ENCODE results near the gene LRRC23. TPM values are rescaled to one million over a fixed set of nuclear protein-coding genes. Genes with fewer than 3 reads are reported as not detected.

LRRC23 gene
- total RNA-seq, 1 donor from 2014 or later = 11.6 TPM

DNA sequence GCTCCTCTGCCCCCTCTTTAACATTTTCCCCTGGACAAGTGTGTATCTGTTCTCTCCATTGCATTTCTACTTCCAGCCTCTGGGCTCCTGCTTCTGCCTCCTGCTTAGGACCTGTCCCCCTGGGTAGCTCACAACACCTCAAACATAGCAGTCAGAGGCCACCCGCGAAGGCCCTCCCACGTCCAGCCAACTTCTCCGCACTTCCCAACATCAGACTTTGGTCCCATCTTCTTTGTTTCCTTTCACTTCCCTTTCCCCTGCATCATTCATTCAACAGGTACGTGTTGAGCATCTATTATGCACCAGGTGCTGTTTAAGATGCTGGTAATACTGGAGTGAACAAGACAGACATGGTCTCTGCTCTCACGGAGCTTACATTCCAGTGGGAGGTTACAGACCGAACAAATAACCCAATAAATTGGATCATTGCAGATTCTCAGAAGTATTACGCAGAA is 42.3 kb downstream of the LRRC23 start:
- peak overlapping the region; percentile 90 for H3K4me3 ChIP-seq
- H3K9me3 ChIP-seq (replicated peaks) = no peaks in the 10 kb centered on the region
- peaks cover 47% of the 10 kb centered on the region for H3K4me1 ChIP-seq
- TF ChIP-seq, protein P1, sequence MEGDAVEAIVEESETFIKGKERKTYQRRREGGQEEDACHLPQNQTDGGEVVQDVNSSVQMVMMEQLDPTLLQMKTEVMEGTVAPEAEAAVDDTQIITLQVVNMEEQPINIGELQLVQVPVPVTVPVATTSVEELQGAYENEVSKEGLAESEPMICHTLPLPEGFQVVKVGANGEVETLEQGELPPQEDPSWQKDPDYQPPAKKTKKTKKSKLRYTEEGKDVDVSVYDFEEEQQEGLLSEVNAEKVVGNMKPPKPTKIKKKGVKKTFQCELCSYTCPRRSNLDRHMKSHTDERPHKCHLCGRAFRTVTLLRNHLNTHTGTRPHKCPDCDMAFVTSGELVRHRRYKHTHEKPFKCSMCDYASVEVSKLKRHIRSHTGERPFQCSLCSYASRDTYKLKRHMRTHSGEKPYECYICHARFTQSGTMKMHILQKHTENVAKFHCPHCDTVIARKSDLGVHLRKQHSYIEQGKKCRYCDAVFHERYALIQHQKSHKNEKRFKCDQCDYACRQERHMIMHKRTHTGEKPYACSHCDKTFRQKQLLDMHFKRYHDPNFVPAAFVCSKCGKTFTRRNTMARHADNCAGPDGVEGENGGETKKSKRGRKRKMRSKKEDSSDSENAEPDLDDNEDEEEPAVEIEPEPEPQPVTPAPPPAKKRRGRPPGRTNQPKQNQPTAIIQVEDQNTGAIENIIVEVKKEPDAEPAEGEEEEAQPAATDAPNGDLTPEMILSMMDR (IDR thresholded peaks at IDR 0.05; ENCODE audit: borderline replicate concordance) = no peak
- intact Hi-C loops (cut with micrococcal nuclease) = no loop called here
- DNase-seq = peak; percentile 8
- no peaks in the 10 kb centered on the region for H3K27me3 ChIP-seq (ENCODE audit: low read depth)
- H3K27ac ChIP-seq (replicated peaks) = peak overlapping the region; percentile 99
- H3K36me3 ChIP-seq = peaks cover 21% of the 10 kb centered on the region

DNA sequence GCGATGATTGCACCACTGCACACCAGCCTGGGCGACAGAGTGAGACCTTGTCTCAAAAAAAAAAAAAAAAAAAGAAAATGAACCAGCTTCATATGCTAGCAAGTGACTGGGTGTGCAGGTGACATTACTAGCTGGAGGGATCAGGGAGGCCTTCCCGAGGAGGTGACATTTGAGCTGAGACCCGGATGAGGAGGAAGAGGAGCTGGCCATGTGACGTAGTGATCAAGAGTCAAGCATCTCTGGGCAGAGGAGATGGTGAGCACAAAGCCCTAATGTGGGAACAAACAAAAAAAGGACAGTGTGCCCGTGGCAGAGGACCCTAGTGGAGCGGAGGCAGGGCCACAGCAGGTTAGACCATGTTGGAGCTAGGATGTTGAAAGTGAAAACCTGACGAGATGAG is 43.0 kb downstream of the LRRC23 start:
- no peak overlapping the region for H3K4me3 ChIP-seq
- intact Hi-C loops (cut with micrococcal nuclease) = no loop called here
- H3K36me3 ChIP-seq = peaks cover 21% of the 10 kb centered on the region
- peaks cover 41% of the 10 kb centered on the region for H3K4me1 ChIP-seq
- H3K9me3 ChIP-seq (replicated peaks) = no peaks in the 10 kb centered on the region
- no peak for DNase-seq
- no peak overlapping the region for H3K27ac ChIP-seq (replicated peaks)
- TF ChIP-seq, protein P1 (IDR thresholded peaks at IDR 0.05; ENCODE audit: borderline replicate concordance) = no peak
- no peaks in the 10 kb centered on the region for H3K27me3 ChIP-seq (ENCODE audit: low read depth)

DNA sequence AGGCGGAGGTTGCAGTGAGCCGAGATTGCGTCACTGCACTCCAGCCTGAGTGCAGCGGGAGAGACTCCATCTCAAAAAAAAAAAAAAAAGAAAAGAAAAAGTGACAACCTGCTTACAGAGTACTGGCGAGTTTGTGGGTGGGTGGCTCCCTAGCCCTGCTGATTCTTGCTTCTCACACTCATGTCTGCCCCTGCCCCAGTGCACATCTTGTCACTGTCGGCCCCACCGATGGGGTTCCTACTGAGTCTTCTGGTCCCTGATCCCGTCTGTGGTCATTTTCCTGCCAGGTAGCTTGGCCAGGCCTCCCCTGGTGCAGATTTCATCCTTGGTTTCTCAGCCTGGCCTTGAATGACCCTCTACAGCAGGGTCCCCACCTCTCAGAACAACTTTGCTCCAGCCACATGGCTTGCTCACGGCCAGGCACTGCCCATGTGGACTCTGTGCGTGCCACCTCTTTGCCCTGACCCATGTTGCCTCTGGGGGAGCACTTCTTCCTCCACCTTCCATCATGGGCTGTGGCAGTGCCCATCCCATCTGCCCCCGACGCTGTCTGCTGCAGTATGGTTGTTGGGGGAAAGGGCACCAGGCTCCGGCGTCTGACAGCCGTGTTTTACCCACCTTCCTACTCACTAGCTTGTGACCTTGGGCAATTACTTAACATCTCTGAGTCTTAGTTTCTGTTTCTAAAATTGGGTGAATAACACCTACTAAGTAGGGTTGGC is 44.4 kb downstream of the LRRC23 start:
- DNase-seq = peak; percentile 13
- H3K27ac ChIP-seq (replicated peaks) = no peak overlapping the region
- no peaks in the 10 kb centered on the region for H3K9me3 ChIP-seq (replicated peaks)
- no peaks in the 10 kb centered on the region for H3K27me3 ChIP-seq (ENCODE audit: low read depth)
- H3K4me3 ChIP-seq = no peak overlapping the region
- intact Hi-C loops (cut with micrococcal nuclease) = no loop called here
- H3K36me3 ChIP-seq = peaks cover 21% of the 10 kb centered on the region
- TF ChIP-seq, protein P1 (IDR thresholded peaks at IDR 0.05; ENCODE audit: borderline replicate concordance) = no peak
- H3K4me1 ChIP-seq = peaks cover 42% of the 10 kb centered on the region

DNA sequence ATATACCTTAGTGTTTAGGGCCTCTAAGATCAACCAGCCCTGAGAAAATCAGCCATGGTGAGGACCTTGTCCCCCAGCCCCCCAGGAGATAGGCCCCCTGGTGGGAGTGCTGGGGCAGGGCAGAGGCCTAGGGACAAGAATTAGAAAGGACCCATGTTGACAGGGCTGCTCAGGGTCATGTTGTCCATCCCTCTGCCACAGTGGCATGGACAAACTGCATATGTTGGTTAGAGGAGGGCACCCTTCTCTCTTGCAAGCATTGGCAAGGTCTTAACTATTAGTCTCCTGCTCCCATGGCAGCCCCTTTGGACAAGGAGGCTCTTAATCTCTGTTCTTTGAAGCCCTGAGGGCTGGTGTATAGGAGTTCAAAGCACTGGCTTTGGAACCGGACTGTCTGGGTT is 45.8 kb downstream of the LRRC23 start:
- no peak for DNase-seq
- Histone ChIP-seq H3K4me3 (no peak overlapping the region), H3K9me3 (replicated peaks) (no peaks in the 10 kb centered on the region), H3K27me3 (ENCODE audit: low read depth) (no peaks in the 10 kb centered on the region), H3K36me3 (peaks cover 18% of the 10 kb centered on the region), H3K27ac (replicated peaks) (peak overlapping the region; percentile 33), H3K4me1 (peaks cover 31% of the 10 kb centered on the region)
- intact Hi-C loops (cut with micrococcal nuclease) = no loop called here
- TF ChIP-seq, protein P1 (IDR thresholded peaks at IDR 0.05; ENCODE audit: borderline replicate concordance) = no peak

DNA sequence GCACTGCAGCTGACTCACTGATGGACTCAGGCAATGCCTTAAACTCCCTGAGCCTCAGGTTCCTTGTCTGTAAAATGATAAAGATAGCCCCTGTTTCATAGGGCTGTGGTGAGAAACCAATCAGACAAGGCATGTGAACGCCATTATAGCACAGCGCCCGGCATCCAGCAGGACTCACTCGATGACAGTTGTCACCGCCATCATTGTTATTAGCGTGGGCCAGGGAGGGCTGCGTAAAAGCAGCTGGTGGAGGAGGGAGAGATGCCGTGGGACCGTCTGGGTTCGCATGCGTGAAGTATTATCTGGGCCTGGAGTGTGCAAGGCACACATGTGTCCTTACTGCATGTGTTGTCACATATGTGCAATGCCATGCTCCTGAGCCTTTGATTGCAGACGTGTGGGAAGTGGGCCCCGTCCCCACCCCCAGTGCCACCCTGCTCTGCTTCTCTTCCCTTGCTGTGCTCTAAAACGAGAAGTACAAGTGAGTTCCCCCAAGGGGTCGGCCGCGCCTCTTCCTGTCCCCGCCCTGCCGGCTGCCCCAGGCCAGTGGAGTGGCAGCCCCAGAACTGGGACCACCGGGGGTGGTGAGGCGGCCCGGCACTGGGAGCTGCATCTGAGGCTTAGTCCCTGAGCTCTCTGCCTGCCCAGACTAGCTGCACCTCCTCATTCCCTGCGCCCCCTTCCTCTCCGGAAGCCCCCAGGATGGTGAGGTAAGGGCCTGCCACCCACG is 46.4 kb downstream of the LRRC23 start, which contains the start of gene PTPN6:
TSS of gene PTPN6 (plus strand) at position 546 of the 730 bp plus-strand sequence. CDS start at position 703, 157 bp downstream.
- Histone ChIP-seq H3K4me3 (peak within 1 kb of the TSS; percentile 51), H3K27me3 (ENCODE audit: low read depth) (no peaks in the 10 kb centered on the region), H3K4me1 (peaks cover 26% of the 10 kb centered on the region), H3K9me3 (replicated peaks) (no peaks in the 10 kb centered on the region), H3K36me3 (peaks cover 13% of the 10 kb centered on the region), H3K27ac (replicated peaks) (peak within 1 kb of the TSS; percentile 66)
- TF ChIP-seq, protein P1 (IDR thresholded peaks at IDR 0.05; ENCODE audit: borderline replicate concordance) = no peak
- peak; percentile 72 for DNase-seq
- intact Hi-C loops (cut with micrococcal nuclease) = no loop called here

Data from left ventricle myocardium inferior (tissue), 1 donor.